PC-9 (cell line): Measurements from ENCODE around the gene PSG2. TPM values are rescaled to one million over a fixed set of nuclear protein-coding genes. Genes with fewer than 3 reads are reported as not detected.
"Not testable (repeated sequence)": the region's sequence is repeated elsewhere in the genome, so short reads cannot be mapped to it uniquely, and the experiment has no call there.

Source experiments
- Bru-seq: library from RNA; stranded (reverse); fragments of 400-500 nt; gene quantifications from one replicate; lab custom pipeline; 2021; lab: Mats Ljungman, UMichigan
- BruChase-seq, 2 experiments: library from RNA; stranded (reverse); fragments of 400-500 nt; gene quantifications; one replicate each; lab custom pipeline; 2021; lab: Mats Ljungman, UMichigan
- BruUV-seq: library from RNA; stranded (reverse); fragments of 400-500 nt; replicated peaks from 2 replicates; lab custom pipeline; 2021; lab: Mats Ljungman, UMichigan
- CTCF ChIA-PET: fragments of 300-600 bp; sonication (Branson Sonifier 250); formaldehyde crosslinking; loops from one replicate; lab custom pipeline; 2022; ENCODE audit warnings: antibody characterized with exemption; lab: Charles Lee
- POLR2A ChIA-PET: fragments of 300-600 bp; sonication (Branson Sonifier 250); formaldehyde crosslinking; loops from one replicate; lab custom pipeline; 2022; ENCODE audit warnings: antibody characterized with exemption; ENCODE audit not compliant: unreplicated experiment; lab: Charles Lee
- DNase-seq, 2 experiments: peaks; one replicate each; pipeline versions ENCODE4 v3.0.0 to v3.0.0-alpha.2; 2015 to 2022; ENCODE audit warnings: mixed read lengths in 1 of 2
- H2AFZ ChIP-seq: fragments of 200-600 bp; sonication (generic); 2 replicates; pipeline ENCODE4 v1.8.1; 2017; ENCODE audit warnings: antibody characterized with exemption
- H3F3A ChIP-seq: fragments of 200-600 bp; sonication (generic); 2 replicates; pipeline ENCODE4 v1.8.1; 2017; ENCODE audit warnings: antibody characterized with exemption, mild to moderate bottlenecking, low read depth; ENCODE audit not compliant: insufficient read depth
- H3K27ac ChIP-seq: fragments of 200-600 bp; sonication (generic); 2 replicates; pipeline ENCODE4 v1.6.1; 2016; ENCODE audit warnings: mixed run types
- H3K27me3 ChIP-seq: fragments of 200-600 bp; sonication (generic); 2 replicates; pipeline ENCODE4 v1.6.1; 2016; ENCODE audit warnings: low read depth, mixed run types; ENCODE audit not compliant: insufficient read depth
- H3K36me3 ChIP-seq: fragments of 200-600 bp; sonication (generic); 2 replicates; pipeline ENCODE4 v1.6.1; 2016; ENCODE audit warnings: low read depth, mixed run types
- H3K4me1 ChIP-seq: fragments of 200-600 bp; sonication (generic); replicated peaks from 2 replicates; pipeline ENCODE4 v1.6.1; 2016; ENCODE audit warnings: mixed run types; ENCODE audit not compliant: insufficient read depth
- H3K4me2 ChIP-seq: fragments of 200-600 bp; sonication (generic); 2 replicates; pipeline ENCODE4 v1.6.1; 2017; ENCODE audit warnings: mixed run types
- H3K4me3 ChIP-seq: fragments of 200-600 bp; sonication (generic); 2 replicates; pipeline ENCODE4 v1.6.1; 2016; ENCODE audit warnings: mixed run types
- H3K79me2 ChIP-seq: fragments of 200-600 bp; sonication (generic); 2 replicates; pipeline ENCODE4 v1.6.1; 2017; ENCODE audit warnings: low read depth, mixed run types
- H3K9me2 ChIP-seq: fragments of 200-600 bp; sonication (generic); 2 replicates; pipeline ENCODE4 v1.8.1; 2017; ENCODE audit warnings: mild to moderate bottlenecking; ENCODE audit not compliant: insufficient read depth
- H3K9me3 ChIP-seq: fragments of 200-600 bp; sonication (generic); 2 replicates; pipeline ENCODE4 v1.8.1; 2016; ENCODE audit warnings: low read depth; ENCODE audit not compliant: insufficient read depth
- H4K20me1 ChIP-seq: fragments of 200-600 bp; sonication (generic); 2 replicates; pipeline ENCODE4 v1.8.1; 2017; ENCODE audit not compliant: insufficient read depth
- CTCF ChIP-seq: fragments of 200-600 bp; sonication (generic); conservative IDR thresholded peaks from 2 replicates; pipeline ENCODE4 v1.6.1; 2017; ENCODE audit warnings: mixed run types, antibody characterized with exemption, mild to moderate bottlenecking, moderate library complexity
- EZH2 ChIP-seq: fragments of 200-600 bp; sonication (generic); IDR thresholded peaks from 2 replicates; pipeline ENCODE4 v1.8.0; 2017; ENCODE audit warnings: antibody characterized with exemption, low read depth
- intact Hi-C: fragments of 100-400 bp; cut with micrococcal nuclease; formaldehyde crosslinking; loops from one replicate; pipeline ENCODE4 v1.10.0; 2022; ENCODE audit not compliant: unreplicated experiment
- long read RNA-seq: library from polyadenylated mRNA; stranded (forward); transcript quantifications from one replicate; pipeline ENCODE4 v2.0.0, GENCODE V29; 2022
- total RNA-seq: library from RNA; stranded (reverse); gene quantifications from 2 replicates; pipeline ENCODE4 v1.2.3, GENCODE V29; 2021

Gene PSG2
- total RNA-seq, result not detected in 2 replicates
- Bru-seq, nascent RNA, result percentile 7 among the genes with signal in this experiment
- not detected for BruChase-seq, experiment 1, labeled RNA remaining after a 2-hour chase
- not detected for BruChase-seq, experiment 2, labeled RNA remaining after a 6-hour chase
- long read RNA-seq, result 0 reads

- H3K36me3 ChIP-seq, DNase-seq, BruUV-seq, H3K27me3 ChIP-seq, H3F3A ChIP-seq, H3K4me2 ChIP-seq, POLR2A ChIA-PET, intact Hi-C loops, H3K4me1 ChIP-seq, H3K4me3 ChIP-seq, H3K9me3 ChIP-seq, H3K79me2 ChIP-seq, H3K27ac ChIP-seq, H3K9me2 ChIP-seq, CTCF ChIA-PET, H2AFZ ChIP-seq, H4K20me1 ChIP-seq: not testable (repeated sequence)
Observed at GRCh38 chr19:43082601-43083000, at the start of gene PSG2. Gene PSG2 (minus strand): TSS chr19:43082701. CDS start chr19:43082569, 132 bp downstream.

- DNase-seq, result peak; percentile 36 to 63
- H4K20me1 ChIP-seq, H3K9me3 ChIP-seq, H3F3A ChIP-seq, BruUV-seq, H3K79me2 ChIP-seq, H3K4me2 ChIP-seq, H3K36me3 ChIP-seq, intact Hi-C loops, H3K4me3 ChIP-seq, H2AFZ ChIP-seq, H3K27ac ChIP-seq, POLR2A ChIA-PET, CTCF ChIA-PET, H3K4me1 ChIP-seq, H3K9me2 ChIP-seq, H3K27me3 ChIP-seq: not testable (repeated sequence)
Observed at GRCh38 chr19:43131281-43131842, 48.9 kb upstream of the PSG2 start.

GRCh38 chr19:43129197-43129596 lies 46.7 kb upstream of the PSG2 start:
- BruUV-seq, H4K20me1 ChIP-seq, H3K4me1 ChIP-seq, H3K36me3 ChIP-seq, H3K4me3 ChIP-seq, POLR2A ChIA-PET, H3K4me2 ChIP-seq, DNase-seq, H3F3A ChIP-seq, H2AFZ ChIP-seq, H3K9me3 ChIP-seq, H3K27me3 ChIP-seq, H3K27ac ChIP-seq, intact Hi-C loops, CTCF ChIA-PET, H3K9me2 ChIP-seq, H3K79me2 ChIP-seq: not testable (repeated sequence)

GRCh38 chr19:43127336-43127735 lies 44.8 kb upstream of the PSG2 start:
- POLR2A ChIA-PET, intact Hi-C loops, H3K4me1 ChIP-seq, H2AFZ ChIP-seq, H4K20me1 ChIP-seq, CTCF ChIA-PET, H3K36me3 ChIP-seq, H3K27me3 ChIP-seq, H3F3A ChIP-seq, BruUV-seq, H3K9me2 ChIP-seq, H3K4me2 ChIP-seq, H3K27ac ChIP-seq, H3K79me2 ChIP-seq, H3K4me3 ChIP-seq, H3K9me3 ChIP-seq: not testable (repeated sequence)
- DNase-seq, result peak in 1 of 2 experiments; percentile 18

- intact Hi-C loops, result no loop called here
- H3K27ac ChIP-seq, result no peak overlapping the region
Observed at GRCh38 chr19:43126720-43127119, 44.2 kb upstream of the PSG2 start.

More at GRCh38 chr19:43126720-43127119, 44.2 kb upstream of the PSG2 start:
- Histone ChIP-seq H3F3A (no peaks in the 10 kb centered on the region), H3K36me3 (no peaks in the 10 kb centered on the region), H3K4me1 (no peaks in the 10 kb centered on the region), H3K27me3 (no peaks in the 10 kb centered on the region), H3K79me2 (no peaks in the 10 kb centered on the region), H2AFZ (no peak overlapping the region), H3K4me3 (no peak overlapping the region), H3K9me3 (0 out of 2 replicates have a peak, but pooled peaks cover 5% of the 10 kb centered on the region), H3K9me2 (no peaks in the 10 kb centered on the region), H3K4me2 (no peak overlapping the region), H4K20me1 (no peaks in the 10 kb centered on the region)
- POLR2A ChIA-PET, result no interaction called here
- no peak for DNase-seq
- CTCF ChIA-PET, result no interaction called here
- TF ChIP-seq CTCF, result no peak
- TF ChIP-seq EZH2, result no peak
- no TSS peak for BruUV-seq
